Brain microvascular endothelial cell (primary cell): Measurements from ENCODE around the gene C18orf54.

Experiments used
- DNase-seq: peaks from one replicate; pipeline ENCODE4 v3.0.0-alpha.2; 2020
- H3K27ac ChIP-seq: fragments of 250-450 bp; sonication (Bioruptor Pico); 2 replicates; pipeline ENCODE4 v1.5.1; 2020; ENCODE audit warnings: mild to moderate bottlenecking, moderate library complexity
- H3K27me3 ChIP-seq: fragments of 250-450 bp; sonication (Bioruptor Pico); replicated peaks from 2 replicates; pipeline ENCODE4 v1.5.1; 2020; ENCODE audit warnings: mild to moderate bottlenecking
- H3K36me3 ChIP-seq: fragments of 250-450 bp; sonication (Bioruptor Pico); replicated peaks from 2 replicates; pipeline ENCODE4 v1.5.1; 2020; ENCODE audit warnings: mild to moderate bottlenecking
- H3K4me3 ChIP-seq: 2 replicates; pipeline ENCODE4 v1.5.1; 2011; ENCODE audit warnings: low read depth, mild to moderate bottlenecking, control low read depth, low read length, moderate library complexity
- CTCF ChIP-seq: IDR thresholded peaks from 2 replicates; pipeline ENCODE4 v1.5.1; 2011; ENCODE audit warnings: low read depth, mild to moderate bottlenecking, moderate library complexity, low read length, control low read depth, inconsistent platforms; ENCODE audit errors: missing control alignments
- in situ Hi-C: cut with HindIII; loops from 2 replicates; pipeline ENCODE4 v1.10.0; 2017; ENCODE audit warnings: low sequenced_read_pairs, low pct_ligation_motif_present

Gene C18orf54

GRCh38 chr18:54329787-54330186 is 27.9 kb upstream of the C18orf54 start:
- H3K27me3 ChIP-seq, result no peaks in the 10 kb centered on the region
- DNase-seq, result no peak
- no peak for TF ChIP-seq CTCF
- no peak overlapping the region for H3K4me3 ChIP-seq
- H3K27ac ChIP-seq, result no peak overlapping the region
- in situ Hi-C loops, result no loop called here
- H3K36me3 ChIP-seq, result no peaks in the 10 kb centered on the region

GRCh38 chr18:54330768-54331548 is 26.7 kb upstream of the C18orf54 start:
- TF ChIP-seq CTCF, result no peak
- H3K4me3 ChIP-seq, result no peak overlapping the region
- H3K27ac ChIP-seq, result no peak overlapping the region
- no peaks in the 10 kb centered on the region for H3K27me3 ChIP-seq
- in situ Hi-C loops, result no loop called here
- no peak for DNase-seq
- H3K36me3 ChIP-seq, result no peaks in the 10 kb centered on the region

GRCh38 chr18:54335638-54336173 is 22.0 kb upstream of the C18orf54 start:
- no peak for DNase-seq
- no peak overlapping the region for H3K4me3 ChIP-seq
- H3K27me3 ChIP-seq, result no peaks in the 10 kb centered on the region
- no peak for TF ChIP-seq CTCF
- no peak overlapping the region for H3K27ac ChIP-seq
- in situ Hi-C loops, result no loop called here
- no peaks in the 10 kb centered on the region for H3K36me3 ChIP-seq

- H3K4me3 ChIP-seq, result no peak overlapping the region
- H3K36me3 ChIP-seq, result no peaks in the 10 kb centered on the region
- H3K27ac ChIP-seq, result no peak overlapping the region
- TF ChIP-seq CTCF, result no peak
- in situ Hi-C loops, result no loop called here
- DNase-seq, result no peak
- H3K27me3 ChIP-seq, result no peaks in the 10 kb centered on the region
These were observed 19.5 kb upstream of the C18orf54 start for GRCh38 chr18:54338230-54338629.

- Histone ChIP-seq H3K4me3 (no peak overlapping the region), H3K27ac (no peak overlapping the region), H3K36me3 (no peaks in the 10 kb centered on the region), H3K27me3 (no peaks in the 10 kb centered on the region)
- DNase-seq, result no peak
- TF ChIP-seq CTCF, result no peak
- in situ Hi-C loops, result no loop called here
These were observed 6.5 kb upstream of the C18orf54 start for GRCh38 chr18:54351186-54351585.
